Upper lobe of left lung (tissue), 6 donors: ENCODE measurements around the gene TLCD3A. TPM values are rescaled to one million over a fixed set of nuclear protein-coding genes. Genes with fewer than 3 reads are reported as not detected.

Experiments
- ATAC-seq, 2 donors: fragments of 200-7000 bp; cut with Tn5 transposase; one replicate each; pipeline ENCODE4 v1.9.1; 2022; ENCODE audit warnings: mild to moderate bottlenecking in 2 of 2, moderate library complexity in 2 of 2; ENCODE audit not compliant: low FRiP score in 2 of 2
- DNase-seq, 2 donors: peaks; one replicate each; pipeline ENCODE4 v3.0.0-alpha.2; 2019 to 2020
- H3K27ac ChIP-seq, 4 donors: fragments of 200-600 bp; sonication (generic); one replicate each; pipeline ENCODE4 v1.5.1; 2016 to 2019
- H3K27me3 ChIP-seq, 4 donors: fragments of 200-600 bp; sonication (generic); one replicate each; pipeline ENCODE4 v1.5.1; 2017 to 2019
- H3K36me3 ChIP-seq, 4 donors: fragments of 200-600 bp; sonication (generic); one replicate each; pipeline ENCODE4 v1.5.1; 2016 to 2019
- H3K4me1 ChIP-seq, 4 donors: fragments of 200-600 bp; sonication (generic); one replicate each; pipeline ENCODE4 v1.5.1; 2018 to 2019
- H3K4me3 ChIP-seq, 4 donors: fragments of 200-600 bp; sonication (generic); one replicate each; pipeline ENCODE4 v1.5.1; 2017 to 2019; ENCODE audit warnings: mild to moderate bottlenecking in 2 of 4, moderate library complexity in 1 of 4
- H3K9me3 ChIP-seq, 4 donors: fragments of 200-600 bp; sonication (generic); one replicate each; pipeline ENCODE4 v1.5.1; 2018 to 2019
- EP300 ChIP-seq, 4 donors: sonication (generic); formaldehyde crosslinking; IDR thresholded peaks; one replicate each; pipeline ENCODE4 v1.5.1; 2017; ENCODE audit warnings: antibody characterized with exemption in 4 of 4, control low read depth in 2 of 4
- POLR2A ChIP-seq, 4 donors: fragments of 450-650 bp; IDR thresholded peaks; one replicate each; pipeline ENCODE4 v1.5.1; 2016 to 2017; ENCODE audit warnings: antibody characterized with exemption in 4 of 4, mild to moderate bottlenecking in 2 of 4
- POLR2AphosphoS5 ChIP-seq, 2 donors: sonication (generic); formaldehyde crosslinking; IDR thresholded peaks; one replicate each; pipeline ENCODE4 v1.5.1; 2017; ENCODE audit warnings: antibody characterized with exemption in 2 of 2
- WGBS, 2 donors: methylation state at CpG; one replicate each; pipeline ENCODE4 v1.1.5; 2017 to 2018; 5-methylcytosine and 5-hydroxymethylcytosine counted together
- total RNA-seq, 6 donors: library from RNA; depleted of rRNA in 4 of 6; stranded (reverse); fragments of >200 nt in 4 of 6; gene quantifications; one replicate each; pipeline versions ENCODE4 v1.1.0 to v1.2.1, GENCODE V29; 2016 to 2021
- TF ChIP-seq, protein P1 (sequence below), 6 experiments: fragments of 450-650 bp in 4 of 6; fragments of 200-600 bp in 2 of 6; sonication (generic) in 2 of 6; IDR thresholded peaks; one replicate each; pipeline ENCODE4 v1.5.1; 2016 to 2019; ENCODE audit warnings: antibody characterized with exemption in 6 of 6
- donor health status: DM: no; HTN: no; CAD: no; lungs with moderate emphysema.
- donor health status: DM: no; HTN: yes; CAD: no; lungs with severe emphysema.

TLCD3A gene
- total RNA-seq, 6 donors from 2014 or later = 5.1 to 37.8 (median 11.7) TPM

DNA sequence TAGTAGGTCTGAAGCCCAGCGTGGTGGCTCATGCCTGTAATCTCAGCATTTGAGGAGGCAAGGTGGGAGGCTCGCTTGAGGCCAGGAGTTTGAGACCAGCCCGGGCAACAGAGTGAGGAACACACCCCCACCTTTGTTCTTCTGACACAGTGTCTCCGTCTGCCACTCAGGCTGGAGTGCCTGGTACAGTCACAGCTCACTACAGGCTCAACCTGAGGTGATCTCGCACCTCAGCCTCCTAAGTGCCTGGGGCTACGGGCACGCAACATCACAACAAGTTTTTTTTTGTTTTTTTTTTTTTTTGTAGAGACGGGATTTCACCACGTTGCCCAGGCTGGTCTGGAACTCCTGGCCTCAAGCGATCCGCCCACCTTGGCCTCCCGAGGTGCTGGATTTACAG is 6.7 kb upstream of the TLCD3A start:
- Histone ChIP-seq H3K4me1 (peaks cover 0 to 12% (median 0%) of the 10 kb centered on the region in 4 donors), H3K9me3 (no peaks in the 10 kb centered on the region), H3K4me3 (no peak overlapping the region), H3K27ac (peak overlapping the region; percentile 44 to 79 (median 64)), H3K36me3 (no peaks in the 10 kb centered on the region), H3K27me3 (no peaks in the 10 kb centered on the region)
- ATAC-seq (peak; percentile 32 to 80), DNase-seq (peak in 1 of 2 donors; percentile 49)
- WGBS, 2 donors = 74 to 75% methylated on average over 12 of the region's 12 CpGs
- TF ChIP-seq POLR2A (IDR thresholded peaks at IDR 0.05) (no peak), POLR2AphosphoS5 (IDR thresholded peaks at IDR 0.05) (no peak), EP300 (IDR thresholded peaks at IDR 0.05) (no peak)
- TF ChIP-seq, protein P1, sequence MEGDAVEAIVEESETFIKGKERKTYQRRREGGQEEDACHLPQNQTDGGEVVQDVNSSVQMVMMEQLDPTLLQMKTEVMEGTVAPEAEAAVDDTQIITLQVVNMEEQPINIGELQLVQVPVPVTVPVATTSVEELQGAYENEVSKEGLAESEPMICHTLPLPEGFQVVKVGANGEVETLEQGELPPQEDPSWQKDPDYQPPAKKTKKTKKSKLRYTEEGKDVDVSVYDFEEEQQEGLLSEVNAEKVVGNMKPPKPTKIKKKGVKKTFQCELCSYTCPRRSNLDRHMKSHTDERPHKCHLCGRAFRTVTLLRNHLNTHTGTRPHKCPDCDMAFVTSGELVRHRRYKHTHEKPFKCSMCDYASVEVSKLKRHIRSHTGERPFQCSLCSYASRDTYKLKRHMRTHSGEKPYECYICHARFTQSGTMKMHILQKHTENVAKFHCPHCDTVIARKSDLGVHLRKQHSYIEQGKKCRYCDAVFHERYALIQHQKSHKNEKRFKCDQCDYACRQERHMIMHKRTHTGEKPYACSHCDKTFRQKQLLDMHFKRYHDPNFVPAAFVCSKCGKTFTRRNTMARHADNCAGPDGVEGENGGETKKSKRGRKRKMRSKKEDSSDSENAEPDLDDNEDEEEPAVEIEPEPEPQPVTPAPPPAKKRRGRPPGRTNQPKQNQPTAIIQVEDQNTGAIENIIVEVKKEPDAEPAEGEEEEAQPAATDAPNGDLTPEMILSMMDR (IDR thresholded peaks at IDR 0.05) = no peak

DNA sequence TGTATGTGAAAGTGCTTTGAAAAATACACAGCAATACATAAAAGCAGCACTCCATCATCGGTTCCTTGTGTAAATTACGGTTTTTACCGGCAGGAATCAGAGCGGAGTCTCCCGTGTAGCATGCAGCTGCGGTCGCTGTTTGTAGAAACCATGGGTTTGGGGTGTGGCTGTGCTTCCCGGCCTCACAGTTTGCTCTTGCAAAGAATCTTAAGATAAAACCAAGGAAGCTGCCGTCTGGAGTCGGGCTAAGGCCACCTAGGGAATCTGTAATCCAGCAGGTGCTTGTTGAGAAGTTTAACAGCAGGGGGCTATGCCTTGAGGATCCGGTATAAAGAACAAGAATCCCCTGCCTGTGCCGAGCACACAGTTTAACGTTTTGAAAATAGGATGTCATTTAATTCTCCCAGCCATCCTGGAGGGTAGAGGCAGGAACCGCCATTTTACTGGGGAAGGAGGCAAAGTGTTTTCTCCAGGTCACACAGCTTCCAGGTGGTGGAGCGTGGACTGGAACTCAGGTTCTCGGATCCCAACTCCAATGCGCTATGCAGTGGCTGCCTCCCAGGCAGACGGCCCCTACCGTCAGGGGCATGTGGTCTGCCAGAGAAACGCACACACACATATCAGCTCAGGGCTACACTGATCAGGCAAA is 6.0 kb upstream of the TLCD3A start:
- DNase-seq (peak; percentile 20 to 33), ATAC-seq (peak in 1 of 2 donors; percentile 20)
- Histone ChIP-seq H3K36me3 (no peaks in the 10 kb centered on the region), H3K4me3 (no peak overlapping the region), H3K9me3 (no peaks in the 10 kb centered on the region), H3K27me3 (no peaks in the 10 kb centered on the region), H3K4me1 (peaks cover 0 to 14% (median 3%) of the 10 kb centered on the region in 4 donors), H3K27ac (peak overlapping the region; percentile 52 to 79 (median 67))
- TF ChIP-seq EP300 (IDR thresholded peaks at IDR 0.05) (no peak), POLR2AphosphoS5 (IDR thresholded peaks at IDR 0.05) (no peak)
- TF ChIP-seq, protein P1 (IDR thresholded peaks at IDR 0.05) = no peak
- 56 to 69% methylated on average over 19 to 20 of the region's 20 CpGs for WGBS, 2 donors

DNA sequence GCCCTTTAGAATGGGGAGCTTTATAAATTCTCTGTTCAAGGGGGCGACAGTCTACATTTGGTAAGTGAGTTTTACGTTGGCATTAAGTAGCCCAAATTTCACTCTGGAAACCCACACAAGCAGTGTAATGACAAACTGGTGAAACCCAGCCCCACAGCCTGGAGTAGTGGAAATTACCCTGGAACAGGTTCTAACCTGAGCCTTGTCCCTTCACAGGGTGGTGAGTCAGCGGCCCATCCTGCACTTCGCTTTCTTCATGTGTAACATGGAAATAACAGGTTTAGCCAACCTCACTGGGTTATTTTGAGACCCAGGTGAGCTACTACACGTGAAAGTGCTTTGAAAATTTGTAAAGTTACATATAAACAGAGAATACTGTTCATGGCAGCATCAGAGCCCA is 3.5 kb upstream of the TLCD3A start:
- H3K27ac ChIP-seq = peak overlapping the region in 1 of 4 donors; percentile 18
- H3K27me3 ChIP-seq = no peaks in the 10 kb centered on the region
- peaks cover 0 to 35% (median 10%) of the 10 kb centered on the region in 4 donors for H3K4me1 ChIP-seq
- ATAC-seq (peak in 1 of 2 donors; percentile 56), DNase-seq (peak in 1 of 2 donors; percentile 44)
- no peak for TF ChIP-seq EP300 (IDR thresholded peaks at IDR 0.05)
- TF ChIP-seq POLR2AphosphoS5 (IDR thresholded peaks at IDR 0.05) = no peak
- TF ChIP-seq, protein P1 (IDR thresholded peaks at IDR 0.05) = no peak
- TF ChIP-seq POLR2A (IDR thresholded peaks at IDR 0.05) = no peak
- no peaks in the 10 kb centered on the region for H3K9me3 ChIP-seq
- no peaks in the 10 kb centered on the region for H3K36me3 ChIP-seq
- H3K4me3 ChIP-seq = no peak overlapping the region
- 81 to 85% methylated on average over 5 of the region's 5 CpGs for WGBS, 2 donors

DNA sequence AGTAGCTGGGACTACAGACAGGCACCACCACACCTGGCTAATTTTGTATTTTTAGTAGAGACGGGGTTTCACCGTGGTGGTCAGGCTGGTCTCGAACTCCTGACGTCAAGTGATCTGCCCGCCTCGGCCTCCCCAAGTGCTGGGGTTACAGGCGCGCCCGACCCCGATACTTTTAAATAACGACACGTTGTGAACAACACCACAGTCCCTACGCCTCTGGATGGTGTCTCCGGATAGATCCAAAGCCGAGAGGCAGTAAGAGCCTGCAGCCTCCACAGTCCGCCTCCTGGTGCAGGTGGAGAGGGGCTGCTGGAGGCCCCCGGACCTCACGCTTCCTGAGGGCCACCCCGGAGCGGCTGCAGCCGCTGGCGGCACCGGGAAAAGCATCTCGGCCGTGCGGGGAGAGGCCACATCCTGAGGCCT is 741 bp upstream of the TLCD3A start:
- TF ChIP-seq POLR2AphosphoS5 (IDR thresholded peaks at IDR 0.05) (no peak), EP300 (IDR thresholded peaks at IDR 0.05) (no peak), POLR2A (IDR thresholded peaks at IDR 0.05) (no peak)
- TF ChIP-seq, protein P1 (IDR thresholded peaks at IDR 0.05) = no peak
- 0 to 22% methylated on average over 2 to 15 of the region's 26 CpGs for WGBS, 2 donors
- Histone ChIP-seq H3K27ac (peak overlapping the region; percentile 70 to 87 (median 76)), H3K4me3 (peak overlapping the region; percentile 51 to 98 (median 93)), H3K27me3 (no peaks in the 10 kb centered on the region), H3K4me1 (peaks cover 0 to 24% (median 10%) of the 10 kb centered on the region in 4 donors), H3K36me3 (no peaks in the 10 kb centered on the region), H3K9me3 (no peaks in the 10 kb centered on the region)
- DNase-seq (no peak), ATAC-seq (peak in 1 of 2 donors; percentile 15)
